Activated CD4-positive, alpha-beta T cell treated with anti-CD3 and anti-CD28 coated beads for 1 hour (primary cell): ENCODE results near the gene VCX3B.
"Not testable (repeated sequence)": the region's sequence is repeated elsewhere in the genome, so short reads cannot be mapped to it uniquely, and the experiment has no call there.

Experiments
- DNase-seq: peaks from one replicate; pipeline ENCODE4 v3.0.0-alpha.2; 2020

The VCX3B gene

GRCh38 chrX:8464530-8464929 lies at the start of gene VCX3B:
Gene VCX3B, plus strand, starts transcription at chrX:8464830. Its CDS starts 621 bp downstream, at chrX:8465451.
- not testable (repeated sequence) for DNase-seq

GRCh38 chrX:8418301-8418700 lies 46.3 kb upstream of the VCX3B start:
- no peak for DNase-seq

DNA sequence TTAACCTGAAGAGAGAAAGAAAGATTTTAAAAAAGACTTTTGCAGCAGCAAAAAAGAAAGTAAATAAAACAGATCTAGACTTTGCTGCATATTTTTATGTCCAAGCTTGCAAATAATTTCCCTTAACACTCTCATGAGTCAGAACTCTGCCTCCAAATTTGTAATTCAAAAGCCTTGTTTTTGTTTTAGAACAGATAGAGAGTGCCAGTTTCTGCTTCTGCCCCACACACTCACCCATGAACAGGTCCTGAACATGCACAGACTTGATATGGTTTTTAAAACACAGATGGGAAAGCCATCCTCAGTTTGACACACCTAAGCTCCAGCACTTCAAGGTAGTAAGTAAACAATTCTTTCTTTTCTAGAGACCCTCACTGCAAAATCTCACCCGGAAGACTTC lies 39.7 kb upstream of the VCX3B start:
- DNase-seq, result no peak

GRCh38 chrX:8429692-8430249 lies 34.9 kb upstream of the VCX3B start:
- no peak for DNase-seq

DNA sequence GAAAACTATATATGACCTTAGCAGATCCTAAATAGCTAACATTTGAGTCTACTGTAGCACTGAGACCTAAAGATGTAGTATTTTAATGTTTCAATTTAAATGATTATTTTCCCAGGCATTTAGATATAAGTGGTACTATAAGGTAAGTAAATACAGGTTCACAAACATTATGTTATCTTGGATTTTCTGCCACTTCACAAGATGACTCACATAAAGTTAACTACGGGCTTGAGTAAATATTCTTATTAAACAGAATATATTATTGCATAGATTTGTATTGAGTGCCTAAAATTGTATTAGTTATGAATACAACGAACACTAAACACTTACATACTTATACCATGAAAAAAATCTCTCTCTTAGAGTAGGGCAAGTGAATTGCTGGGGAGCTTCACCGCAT lies 34.2 kb upstream of the VCX3B start:
- no peak for DNase-seq

- DNase-seq, result no peak
These were observed 32.2 kb upstream of the VCX3B start for GRCh38 chrX:8432396-8432795.

- DNase-seq, result no peak
These were observed 31.2 kb upstream of the VCX3B start for GRCh38 chrX:8433109-8434062.

GRCh38 chrX:8447368-8447767 lies 17.3 kb upstream of the VCX3B start:
- DNase-seq, result no peak

DNA sequence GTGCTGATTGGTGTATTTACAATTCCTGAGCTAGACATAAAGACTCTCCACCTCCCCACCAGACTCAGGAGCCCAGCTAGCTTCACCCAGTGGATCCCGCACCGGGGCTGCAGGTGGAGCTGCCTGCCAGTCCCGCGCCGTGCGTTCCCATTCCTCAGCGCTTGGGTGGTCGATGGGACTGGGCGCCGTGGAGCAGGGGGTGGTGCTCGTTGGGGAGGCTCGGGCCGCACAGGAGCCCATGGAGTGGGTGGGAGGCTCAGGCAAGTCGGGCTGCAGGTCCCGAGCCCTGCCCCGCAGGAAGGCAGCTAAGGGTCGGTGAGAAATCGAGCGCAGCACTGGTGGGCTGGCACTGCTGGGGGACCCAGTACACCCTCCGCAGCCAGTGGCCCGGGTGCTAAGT lies 12.3 kb upstream of the VCX3B start:
- not testable (repeated sequence) for DNase-seq

DNA sequence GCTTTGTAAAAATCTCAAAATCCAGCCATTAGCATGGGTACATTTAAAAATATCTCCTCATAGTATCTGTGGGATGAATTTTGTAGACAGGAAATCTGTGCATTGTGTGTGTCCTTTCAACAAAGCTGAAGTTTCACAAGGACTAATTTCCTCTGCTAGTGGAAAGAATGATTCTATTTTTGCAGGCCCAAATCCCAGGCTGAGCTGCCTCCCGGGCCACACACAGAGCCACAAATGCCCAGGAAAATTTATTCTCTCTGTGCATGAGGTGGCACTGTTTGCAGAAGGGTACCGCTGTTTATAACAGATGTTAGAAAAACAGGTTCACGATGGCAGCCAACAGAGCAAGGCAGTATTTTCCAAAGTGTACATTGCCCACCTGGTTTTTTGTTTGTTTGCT lies 11.0 kb upstream of the VCX3B start:
- DNase-seq, result no peak

DNA sequence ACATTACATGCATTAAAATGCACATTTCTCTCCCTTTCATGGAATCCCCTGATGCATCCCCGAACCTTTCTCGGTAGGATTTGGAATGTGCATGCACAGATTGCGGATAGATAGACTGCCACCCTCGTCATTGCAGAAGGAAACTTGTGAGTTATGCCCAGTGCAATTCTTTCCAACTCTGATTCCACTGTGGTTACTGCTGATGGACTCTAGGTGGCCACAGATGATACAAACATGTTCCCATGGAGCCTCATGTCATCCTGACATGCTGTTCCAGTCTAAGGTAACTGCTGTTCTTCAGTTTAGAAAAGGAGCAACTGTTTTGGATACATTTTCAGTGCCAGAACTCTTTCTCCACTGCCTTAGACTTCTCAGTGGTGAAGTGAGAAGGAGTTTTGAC lies 9.1 kb upstream of the VCX3B start:
- DNase-seq, result no peak

- DNase-seq, result no peak
These were observed 2.1 kb upstream of the VCX3B start for GRCh38 chrX:8462488-8462887.

DNA sequence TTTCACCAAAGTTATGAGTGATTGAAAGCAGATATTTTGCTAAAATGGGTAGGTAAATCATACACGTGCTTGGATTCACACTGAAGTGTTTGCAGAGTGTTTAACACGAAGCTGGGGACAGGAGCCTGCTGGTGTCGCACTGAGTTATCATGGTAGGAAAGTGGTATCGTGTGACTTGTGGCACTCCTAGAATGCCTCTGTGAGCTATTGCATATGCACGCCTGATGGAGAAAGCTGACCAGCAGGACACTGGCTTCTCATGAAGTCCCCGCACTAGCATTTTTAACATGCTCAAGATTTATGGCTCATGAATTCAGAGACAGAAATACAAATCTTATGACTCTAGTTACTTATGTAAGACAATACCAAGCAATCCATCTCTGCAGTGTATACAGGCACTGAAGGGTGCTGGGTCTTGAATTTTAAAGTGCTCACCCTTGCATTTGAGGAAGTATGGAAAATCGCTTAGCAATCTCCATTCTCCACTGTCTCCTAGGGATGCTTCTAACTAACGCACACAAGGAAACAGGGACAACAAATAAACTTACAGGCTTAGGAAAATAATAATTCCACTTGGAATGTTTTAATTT lies 19.8 kb downstream of the VCX3B start:
- DNase-seq, result no peak

GRCh38 chrX:8495036-8495435 lies 30.4 kb downstream of the VCX3B start:
- DNase-seq, result not testable (repeated sequence)

GRCh38 chrX:8500203-8500602 lies 35.6 kb downstream of the VCX3B start:
- DNase-seq, result no peak

GRCh38 chrX:8502101-8502500 lies 37.5 kb downstream of the VCX3B start:
- DNase-seq, result not testable (repeated sequence)

DNA sequence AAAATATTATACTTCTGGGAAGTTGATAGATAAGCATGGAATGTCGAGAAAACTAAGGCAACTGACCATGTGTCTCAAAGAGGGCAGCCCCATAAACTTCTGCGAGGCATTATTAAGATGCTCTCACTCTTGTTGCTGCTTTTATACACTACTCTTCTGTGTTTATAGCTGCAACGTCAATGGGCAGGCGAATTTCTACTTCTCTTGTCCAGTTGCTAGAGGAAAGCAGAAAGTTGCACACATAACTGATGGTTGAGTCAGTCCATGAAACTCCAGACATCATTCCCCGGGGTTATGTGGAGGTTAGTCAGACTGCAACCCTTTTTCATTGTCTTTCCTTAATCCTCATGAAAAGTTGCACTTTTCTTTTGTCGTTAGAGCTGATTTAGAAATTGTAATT lies 39.8 kb downstream of the VCX3B start:
- DNase-seq, result no peak
